Osteocyte (in vitro differentiated cells): ENCODE results near the gene BAHCC1. TPM values are rescaled to one million over a fixed set of nuclear protein-coding genes. Genes with fewer than 3 reads are reported as not detected.

Experiments
- DNase-seq: peaks from one replicate; pipeline ENCODE4 v3.0.0; 2021; ENCODE audit warnings: mixed read lengths; ENCODE audit not compliant: unreplicated experiment; ENCODE audit errors: extremely low spot score
- H3K27ac Mint-ChIP-seq: one replicate; pipeline ENCODE4 v1.8.0; 2021; ENCODE audit warnings: mild to moderate bottlenecking, mixed read lengths; ENCODE audit not compliant: unreplicated experiment
- H3K27me3 Mint-ChIP-seq: one replicate; pipeline ENCODE4 v1.8.0; 2021; ENCODE audit warnings: mixed read lengths; ENCODE audit not compliant: unreplicated experiment
- H3K36me3 Mint-ChIP-seq: one replicate; pipeline ENCODE4 v1.8.0; 2021; ENCODE audit warnings: mixed read lengths; ENCODE audit not compliant: unreplicated experiment
- H3K4me1 Mint-ChIP-seq: one replicate; pipeline ENCODE4 v1.8.0; 2021; ENCODE audit warnings: mixed read lengths; ENCODE audit not compliant: unreplicated experiment
- H3K4me3 Mint-ChIP-seq: one replicate; pipeline ENCODE4 v1.8.0; 2021; ENCODE audit warnings: mild to moderate bottlenecking, moderate library complexity, mixed read lengths; ENCODE audit not compliant: unreplicated experiment
- H3K9me3 Mint-ChIP-seq: one replicate; pipeline ENCODE4 v1.8.0; 2021; ENCODE audit warnings: mixed read lengths; ENCODE audit not compliant: unreplicated experiment
- CTCF ChIP-seq: fragments of 200-600 bp; sonication (generic); IDR thresholded peaks from 2 replicates; pipeline ENCODE4 v1.5.0; 2021; ENCODE audit warnings: antibody characterized with exemption, mild to moderate bottlenecking, moderate library complexity
- total RNA-seq: library from RNA; stranded (reverse); gene quantifications from 2 replicates; pipeline ENCODE4 v1.2.1, GENCODE V29; 2021

The BAHCC1 gene
- total RNA-seq, 1 donor from 2014 or later: 55.7 TPM

- H3K27me3 Mint-ChIP-seq: no peaks in the 10 kb centered on the region
- no peaks in the 10 kb centered on the region for H3K36me3 Mint-ChIP-seq
- peaks cover 26% of the 10 kb centered on the region for H3K4me1 Mint-ChIP-seq
- H3K9me3 Mint-ChIP-seq: no peaks in the 10 kb centered on the region
- TF ChIP-seq CTCF: no peak
- no peak overlapping the region for H3K4me3 Mint-ChIP-seq
- no peak overlapping the region for H3K27ac Mint-ChIP-seq
- DNase-seq: no peak
Measured at GRCh38 chr17:81384929-81385319, 10.3 kb upstream of the BAHCC1 start.

GRCh38 chr17:81385320-81386111 lies 9.7 kb upstream of the BAHCC1 start:
- Mint-ChIP-seq H3K4me3 (peak overlapping the region; percentile 32), H3K4me1 (peaks cover 31% of the 10 kb centered on the region), H3K36me3 (no peaks in the 10 kb centered on the region), H3K27ac (peak overlapping the region; percentile 54), H3K9me3 (no peaks in the 10 kb centered on the region), H3K27me3 (no peaks in the 10 kb centered on the region)
- no peak for TF ChIP-seq CTCF
- no peak for DNase-seq

- no peaks in the 10 kb centered on the region for H3K27me3 Mint-ChIP-seq
- H3K9me3 Mint-ChIP-seq: no peaks in the 10 kb centered on the region
- H3K36me3 Mint-ChIP-seq: no peaks in the 10 kb centered on the region
- H3K27ac Mint-ChIP-seq: peak overlapping the region; percentile 54
- peak overlapping the region; percentile 56 for H3K4me3 Mint-ChIP-seq
- H3K4me1 Mint-ChIP-seq: peaks cover 38% of the 10 kb centered on the region
- DNase-seq: no peak
- no peak for TF ChIP-seq CTCF
Measured at GRCh38 chr17:81386141-81386645, 9.1 kb upstream of the BAHCC1 start.

GRCh38 chr17:81386646-81387099 lies 8.6 kb upstream of the BAHCC1 start:
- no peaks in the 10 kb centered on the region for H3K9me3 Mint-ChIP-seq
- no peaks in the 10 kb centered on the region for H3K36me3 Mint-ChIP-seq
- no peak for TF ChIP-seq CTCF
- DNase-seq: no peak
- peak overlapping the region; percentile 56 for H3K4me3 Mint-ChIP-seq
- H3K27me3 Mint-ChIP-seq: no peaks in the 10 kb centered on the region
- peaks cover 41% of the 10 kb centered on the region for H3K4me1 Mint-ChIP-seq
- peak overlapping the region; percentile 54 for H3K27ac Mint-ChIP-seq
